ENCODE results near the gene CALM1. TPM values are rescaled to one million over a fixed set of nuclear protein-coding genes. Genes with fewer than 3 reads are reported as not detected.

CALM1 gene
- total RNA-seq, 2 experiments from 2014 or later: 725 to 733 TPM

- Mint-ChIP-seq H3K4me1 (ENCODE audit: low read depth) (peaks cover 60% of the 10 kb centered on the region), H3K9me3 (no peaks in the 10 kb centered on the region), H3K27ac (peak overlapping the region; percentile 99), H3K4me3 (peak overlapping the region; percentile 35), H3K36me3 (peaks cover 72% of the 10 kb centered on the region), H3K27me3 (no peaks in the 10 kb centered on the region)
- ChIA-PET CTCF (interaction anchor here (1.0 to 2.9 kb wide), 7 partner anchors 11 to 357 kb away, joined by 3 to 80 read pairs (median 6); no protein-coding TSS in a partner anchor), POLR2A (interaction anchor here (6.0 kb wide), 1 partner anchor 17 kb away, joined by 109 read pairs; no protein-coding TSS in a partner anchor)
- intact Hi-C loops (cut with micrococcal nuclease): no loop called here
- no peak for DNase-seq
Observed at GRCh38 chr14:90400904-90401561, 4.2 kb downstream of the CALM1 start.

DNA sequence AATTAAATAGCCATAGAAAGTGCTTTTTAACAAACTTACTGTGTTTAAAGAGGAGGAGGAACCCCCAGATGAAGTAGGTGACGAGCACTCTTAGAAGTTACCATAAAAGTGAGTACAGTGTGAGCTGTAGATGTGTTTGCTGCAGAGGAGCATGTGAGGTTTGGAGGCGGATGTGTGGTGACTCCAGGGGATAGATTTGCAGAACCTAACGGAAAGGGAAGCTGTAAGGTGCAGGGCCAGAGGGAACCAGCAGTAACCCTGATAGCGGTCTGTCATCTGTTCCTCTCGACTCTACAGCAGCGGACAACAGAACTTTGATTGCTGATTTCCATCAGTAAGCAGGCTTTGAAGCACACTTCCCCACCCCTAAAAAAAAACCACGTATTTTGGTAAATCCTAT lies 5.2 kb downstream of the CALM1 start:
- peaks cover 70% of the 10 kb centered on the region for H3K36me3 Mint-ChIP-seq
- ChIA-PET CTCF (interaction anchor here (0.6 to 1.4 kb wide), 3 partner anchors 19 to 356 kb away, joined by 3 to 6 read pairs (median 3); no protein-coding TSS in a partner anchor), POLR2A (interaction anchor here (6.0 kb wide), 1 partner anchor 18 kb away, joined by 109 read pairs; no protein-coding TSS in a partner anchor)
- peaks cover 66% of the 10 kb centered on the region for H3K4me1 Mint-ChIP-seq (ENCODE audit: low read depth)
- no peaks in the 10 kb centered on the region for H3K27me3 Mint-ChIP-seq
- intact Hi-C loops (cut with micrococcal nuclease): no loop called here
- no peaks in the 10 kb centered on the region for H3K9me3 Mint-ChIP-seq
- H3K27ac Mint-ChIP-seq: peak overlapping the region; percentile 83
- no peak for DNase-seq
- H3K4me3 Mint-ChIP-seq: no peak overlapping the region

GRCh38 chr14:90403065-90403464 lies 6.2 kb downstream of the CALM1 start:
- H3K4me1 Mint-ChIP-seq (ENCODE audit: low read depth): peaks cover 66% of the 10 kb centered on the region
- POLR2A ChIA-PET: interaction anchor here (6.0 kb wide), 1 partner anchor 19 kb away, joined by 109 read pairs; no protein-coding TSS in a partner anchor
- intact Hi-C loops (cut with micrococcal nuclease): no loop called here

DNA sequence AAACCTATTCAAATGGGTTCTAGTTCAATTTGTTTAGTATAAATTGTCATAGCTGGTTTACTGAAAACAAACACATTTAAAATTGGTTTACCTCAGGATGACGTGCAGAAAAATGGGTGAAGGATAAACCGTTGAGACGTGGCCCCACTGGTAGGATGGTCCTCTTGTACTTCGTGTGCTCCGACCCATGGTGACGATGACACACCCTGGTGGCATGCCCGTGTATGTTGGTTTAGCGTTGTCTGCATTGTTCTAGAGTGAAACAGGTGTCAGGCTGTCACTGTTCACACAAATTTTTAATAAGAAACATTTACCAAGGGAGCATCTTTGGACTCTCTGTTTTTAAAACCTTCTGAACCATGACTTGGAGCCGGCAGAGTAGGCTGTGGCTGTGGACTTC lies 8.3 kb downstream of the CALM1 start:
- no peak overlapping the region for H3K4me3 Mint-ChIP-seq
- peaks cover 65% of the 10 kb centered on the region for H3K4me1 Mint-ChIP-seq (ENCODE audit: low read depth)
- H3K27ac Mint-ChIP-seq: no peak overlapping the region
- intact Hi-C loops (cut with micrococcal nuclease): no loop called here
- H3K36me3 Mint-ChIP-seq: peaks cover 55% of the 10 kb centered on the region
- DNase-seq: no peak
- ChIA-PET CTCF (interaction anchor here (1.2 to 1.7 kb wide), 2 partner anchors 15 to 292 kb away, joined by 3 to 7 read pairs; no protein-coding TSS in a partner anchor), POLR2A (interaction anchor here (1.6 kb wide), 1 partner anchor 8 kb away, joined by 7 read pairs; the partner anchor contains the start of gene CALM1)
- no peaks in the 10 kb centered on the region for H3K9me3 Mint-ChIP-seq
- no peaks in the 10 kb centered on the region for H3K27me3 Mint-ChIP-seq

More at GRCh38 chr14:90403065-90403464, 6.2 kb downstream of the CALM1 start:
- H3K4me3 Mint-ChIP-seq: no peak overlapping the region
- DNase-seq: no peak
- H3K27me3 Mint-ChIP-seq: no peaks in the 10 kb centered on the region
- peak overlapping the region; percentile 83 for H3K27ac Mint-ChIP-seq
- no peaks in the 10 kb centered on the region for H3K9me3 Mint-ChIP-seq
- H3K36me3 Mint-ChIP-seq: peaks cover 68% of the 10 kb centered on the region
- CTCF ChIA-PET: interaction anchor here (1.2 kb wide), 1 partner anchor 355 kb away, joined by 5 read pairs; no protein-coding TSS in a partner anchor

- ChIA-PET POLR2A (interaction anchor here (1.4 to 1.6 kb wide), 2 partner anchors 9 to 127 kb away, joined by 3 to 7 read pairs; partner anchors contain the start of gene CALM1), CTCF (interaction anchor here (1.2 kb wide), 1 partner anchor 291 kb away, joined by 3 read pairs; no protein-coding TSS in a partner anchor)
- Mint-ChIP-seq H3K4me3 (no peak overlapping the region), H3K36me3 (peaks cover 48% of the 10 kb centered on the region), H3K9me3 (no peaks in the 10 kb centered on the region), H3K27me3 (no peaks in the 10 kb centered on the region), H3K27ac (peak overlapping the region; percentile 28), H3K4me1 (ENCODE audit: low read depth) (peaks cover 62% of the 10 kb centered on the region)
- no peak for DNase-seq
- intact Hi-C loops (cut with micrococcal nuclease): no loop called here
Observed at GRCh38 chr14:90405755-90406154, 8.9 kb downstream of the CALM1 start.

- Mint-ChIP-seq H3K36me3 (peaks cover 42% of the 10 kb centered on the region), H3K27ac (peak overlapping the region; percentile 15), H3K4me3 (no peak overlapping the region), H3K9me3 (no peaks in the 10 kb centered on the region), H3K27me3 (no peaks in the 10 kb centered on the region), H3K4me1 (ENCODE audit: low read depth) (peaks cover 56% of the 10 kb centered on the region)
- ChIA-PET POLR2A (interaction anchor here (1.2 to 1.6 kb wide), 3 partner anchors 9 to 128 kb away, joined by 3 to 7 read pairs (median 5); partner anchors contain the start of gene CALM1), CTCF (interaction anchor here (1.2 kb wide), 1 partner anchor 291 kb away, joined by 3 read pairs; no protein-coding TSS in a partner anchor)
- no peak for DNase-seq
- intact Hi-C loops (cut with micrococcal nuclease): no loop called here
Observed at GRCh38 chr14:90406384-90406798, 9.6 kb downstream of the CALM1 start.

GRCh38 chr14:90407230-90407629 lies 10.4 kb downstream of the CALM1 start:
- H3K27ac Mint-ChIP-seq: no peak overlapping the region
- peaks cover 47% of the 10 kb centered on the region for H3K4me1 Mint-ChIP-seq (ENCODE audit: low read depth)
- H3K4me3 Mint-ChIP-seq: no peak overlapping the region
- ChIA-PET POLR2A (interaction anchor here (1.0 to 1.4 kb wide), 3 partner anchors 10 to 129 kb away, joined by 3 to 5 read pairs (median 4); partner anchors contain the start of gene CALM1), CTCF (interaction anchor here (1.3 to 1.6 kb wide), 2 partner anchors 7 to 106 kb away, joined by 4 to 5 read pairs; no protein-coding TSS in a partner anchor)
- H3K36me3 Mint-ChIP-seq: peaks cover 33% of the 10 kb centered on the region
- no peaks in the 10 kb centered on the region for H3K9me3 Mint-ChIP-seq
- intact Hi-C loops (cut with micrococcal nuclease): no loop called here
- no peaks in the 10 kb centered on the region for H3K27me3 Mint-ChIP-seq
- DNase-seq: no peak

DNA sequence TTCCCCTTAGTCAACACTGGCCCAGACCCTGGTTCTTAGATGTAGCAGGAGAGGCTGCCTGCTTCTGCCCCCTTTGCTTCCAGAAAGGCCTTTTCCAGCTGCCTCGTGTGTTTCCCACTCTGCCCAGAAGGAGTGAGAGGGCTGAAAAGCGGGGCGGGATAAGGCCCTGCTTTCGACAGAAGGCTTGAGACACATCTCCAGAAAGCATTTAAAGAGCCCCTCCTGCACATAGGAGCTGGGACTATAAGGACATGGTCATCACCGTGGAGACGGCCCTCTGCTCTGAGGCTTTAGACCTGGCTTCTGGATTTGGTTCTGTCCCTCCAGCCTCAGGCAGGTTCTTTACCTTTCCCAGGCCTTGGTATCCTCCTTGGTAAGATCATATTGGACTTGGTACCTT lies 11.9 kb downstream of the CALM1 start:
- CTCF ChIA-PET: interaction anchor here (0.8 to 1.9 kb wide), 3 partner anchors 9 to 290 kb away, joined by 3 to 11 read pairs (median 3); no protein-coding TSS in a partner anchor
- H3K36me3 Mint-ChIP-seq: peaks cover 20% of the 10 kb centered on the region
- H3K4me1 Mint-ChIP-seq (ENCODE audit: low read depth): peaks cover 34% of the 10 kb centered on the region
- H3K4me3 Mint-ChIP-seq: no peak overlapping the region
- intact Hi-C loops (cut with micrococcal nuclease): no loop called here
- peak overlapping the region; percentile 15 for H3K27ac Mint-ChIP-seq
- no peak for DNase-seq
- H3K27me3 Mint-ChIP-seq: no peaks in the 10 kb centered on the region
- POLR2A ChIA-PET: interaction anchor here (1.2 to 1.5 kb wide), 3 partner anchors 9 to 26 kb away, joined by 3 to 7 read pairs (median 4); partner anchors contain the start of gene CALM1
- H3K9me3 Mint-ChIP-seq: no peaks in the 10 kb centered on the region

DNA sequence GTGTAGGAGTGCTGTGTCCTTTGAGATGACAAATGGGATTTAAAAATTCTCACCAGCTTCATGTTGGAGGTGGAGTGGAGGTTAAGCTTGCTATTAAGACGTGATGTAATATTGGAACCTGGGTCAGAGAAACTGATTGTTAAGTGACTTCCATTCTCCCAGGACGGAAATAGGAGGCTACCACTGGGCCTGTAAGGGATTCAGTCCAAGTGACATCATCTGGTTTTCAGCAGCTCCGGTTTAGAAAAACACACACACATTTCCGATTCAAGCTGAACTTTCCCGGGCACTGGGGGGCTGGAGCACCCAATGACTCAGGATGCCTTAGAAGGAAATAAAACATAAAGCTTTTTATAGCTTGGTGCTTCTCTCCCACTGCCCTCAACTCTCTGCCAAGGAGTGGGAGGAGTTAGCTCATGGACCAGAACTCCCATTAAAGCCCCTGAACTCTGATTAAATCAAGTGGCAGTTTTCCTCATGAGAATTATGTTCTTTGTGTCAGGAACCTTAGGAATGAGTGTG lies 12.4 kb downstream of the CALM1 start:
- Mint-ChIP-seq H3K9me3 (no peaks in the 10 kb centered on the region), H3K4me1 (ENCODE audit: low read depth) (peaks cover 29% of the 10 kb centered on the region), H3K27ac (peak overlapping the region; percentile 15), H3K36me3 (peaks cover 14% of the 10 kb centered on the region), H3K4me3 (no peak overlapping the region), H3K27me3 (no peaks in the 10 kb centered on the region)
- CTCF ChIA-PET: interaction anchor here (0.8 to 1.9 kb wide), 3 partner anchors 10 to 289 kb away, joined by 3 to 11 read pairs (median 3); no protein-coding TSS in a partner anchor
- POLR2A ChIA-PET: interaction anchor here (1.2 to 1.5 kb wide), 3 partner anchors 10 to 27 kb away, joined by 3 to 7 read pairs (median 4); partner anchors contain the start of gene CALM1
- DNase-seq: no peak
- intact Hi-C loops (cut with micrococcal nuclease): no loop called here

DNA sequence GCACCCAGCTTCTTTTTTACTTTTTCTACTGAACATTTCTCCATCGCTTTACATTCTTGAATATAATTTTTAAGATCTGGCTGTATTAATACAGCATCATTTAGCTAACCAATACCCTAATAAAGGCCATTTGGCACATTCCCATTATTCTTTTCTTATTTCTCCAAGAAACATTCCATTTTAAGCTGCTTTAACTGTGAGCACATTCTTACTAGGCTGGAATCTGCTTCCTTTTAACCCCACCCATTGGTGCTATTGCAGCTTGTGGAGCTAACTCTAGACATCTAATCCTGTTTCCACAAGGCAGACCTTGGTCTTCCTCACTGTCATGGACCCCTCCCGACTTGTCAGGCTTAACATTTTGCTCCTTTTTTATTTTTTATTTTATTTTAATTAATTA lies 15.2 kb downstream of the CALM1 start:
- no peaks in the 10 kb centered on the region for H3K9me3 Mint-ChIP-seq
- no peak overlapping the region for H3K4me3 Mint-ChIP-seq
- no peaks in the 10 kb centered on the region for H3K36me3 Mint-ChIP-seq
- H3K27ac Mint-ChIP-seq: no peak overlapping the region
- no peaks in the 10 kb centered on the region for H3K27me3 Mint-ChIP-seq
- DNase-seq: no peak
- H3K4me1 Mint-ChIP-seq (ENCODE audit: low read depth): peaks cover 10% of the 10 kb centered on the region
- ChIA-PET CTCF (no interaction called here), POLR2A (no interaction called here)
- intact Hi-C loops (cut with micrococcal nuclease): no loop called here

- no peak overlapping the region for H3K4me3 Mint-ChIP-seq
- no peaks in the 10 kb centered on the region for H3K27me3 Mint-ChIP-seq
- no peaks in the 10 kb centered on the region for H3K9me3 Mint-ChIP-seq
- H3K4me1 Mint-ChIP-seq (ENCODE audit: low read depth): no peaks in the 10 kb centered on the region
- H3K36me3 Mint-ChIP-seq: no peaks in the 10 kb centered on the region
- CTCF ChIA-PET: interaction anchor here (0.6 to 2.2 kb wide), 5 partner anchors 17 to 280 kb away, joined by 3 to 5 read pairs (median 3); no protein-coding TSS in a partner anchor
- H3K27ac Mint-ChIP-seq: no peak overlapping the region
- no peak for DNase-seq
- POLR2A ChIA-PET: interaction anchor here (0.8 to 1.1 kb wide), 2 partner anchors 131 to 570 kb away, joined by 3 read pairs; no protein-coding TSS in a partner anchor
- intact Hi-C loops (cut with micrococcal nuclease): no loop called here
Observed at GRCh38 chr14:90416720-90417119, 19.9 kb downstream of the CALM1 start.

All from activated CD4-positive, alpha-beta memory T cell treated with anti-CD3 and anti-CD28 coated beads for 36 hours (primary cell).